Prostate gland (tissue), 2 donors: ENCODE data around the gene NCOR2.

Experiments used
- POLR2AphosphoS5 ChIP-seq: sonication (generic); formaldehyde crosslinking; IDR thresholded peaks from one replicate; pipeline ENCODE4 v1.6.1; 2017; ENCODE audit warnings: antibody characterized with exemption
- TF ChIP-seq, protein P1 (sequence below), 4 experiments: fragments of 200-600 bp in 2 of 4; fragments of 450-650 bp in 2 of 4; sonication (generic) in 2 of 4; IDR thresholded peaks; 1 replicate in 3 of 4; 2 replicates in 1 of 4; pipeline ENCODE4 v1.5.1; 2016 to 2019; ENCODE audit warnings: antibody characterized with exemption in 4 of 4, mild to moderate bottlenecking in 2 of 4, moderate library complexity in 2 of 4

- no peak for TF ChIP-seq POLR2AphosphoS5
- TF ChIP-seq, protein P1, sequence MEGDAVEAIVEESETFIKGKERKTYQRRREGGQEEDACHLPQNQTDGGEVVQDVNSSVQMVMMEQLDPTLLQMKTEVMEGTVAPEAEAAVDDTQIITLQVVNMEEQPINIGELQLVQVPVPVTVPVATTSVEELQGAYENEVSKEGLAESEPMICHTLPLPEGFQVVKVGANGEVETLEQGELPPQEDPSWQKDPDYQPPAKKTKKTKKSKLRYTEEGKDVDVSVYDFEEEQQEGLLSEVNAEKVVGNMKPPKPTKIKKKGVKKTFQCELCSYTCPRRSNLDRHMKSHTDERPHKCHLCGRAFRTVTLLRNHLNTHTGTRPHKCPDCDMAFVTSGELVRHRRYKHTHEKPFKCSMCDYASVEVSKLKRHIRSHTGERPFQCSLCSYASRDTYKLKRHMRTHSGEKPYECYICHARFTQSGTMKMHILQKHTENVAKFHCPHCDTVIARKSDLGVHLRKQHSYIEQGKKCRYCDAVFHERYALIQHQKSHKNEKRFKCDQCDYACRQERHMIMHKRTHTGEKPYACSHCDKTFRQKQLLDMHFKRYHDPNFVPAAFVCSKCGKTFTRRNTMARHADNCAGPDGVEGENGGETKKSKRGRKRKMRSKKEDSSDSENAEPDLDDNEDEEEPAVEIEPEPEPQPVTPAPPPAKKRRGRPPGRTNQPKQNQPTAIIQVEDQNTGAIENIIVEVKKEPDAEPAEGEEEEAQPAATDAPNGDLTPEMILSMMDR (IDR thresholded peaks at IDR 0.05): no peak
These were observed 14.7 kb upstream of the NCOR2 start for GRCh38 chr12:124582108-124582424.
